IPS DF 6.9 (cell line): ENCODE data around the gene GABRG2.

ENCODE experiments used
- DNase-seq: peaks from one replicate; pipeline ENCODE4 v3.0.0-alpha.2; 2013; ENCODE audit warnings: low read depth, low spot score
- H3K27ac ChIP-seq: one replicate; pipeline ENCODE4 v1.5.1; 2013; ENCODE audit warnings: low read length, control low read depth
- H3K27me3 ChIP-seq: 2 replicates; pipeline ENCODE4 v1.6.1; 2013; ENCODE audit warnings: mild to moderate bottlenecking, low read length; ENCODE audit not compliant: control insufficient read depth, insufficient read depth
- H3K36me3 ChIP-seq: 2 replicates; pipeline ENCODE4 v1.6.1; 2013; ENCODE audit warnings: low read length; ENCODE audit not compliant: control insufficient read depth, insufficient read depth
- H3K4me1 ChIP-seq: 2 replicates; pipeline ENCODE4 v1.6.1; 2013; ENCODE audit warnings: low read length; ENCODE audit not compliant: control insufficient read depth, insufficient read depth
- H3K4me3 ChIP-seq: 2 replicates; pipeline ENCODE4 v1.5.1; 2013; ENCODE audit warnings: mild to moderate bottlenecking, low read length
- H3K9me3 ChIP-seq: 2 replicates; pipeline ENCODE4 v1.6.1; 2013; ENCODE audit warnings: low read length, inconsistent platforms; ENCODE audit not compliant: control insufficient read depth, insufficient read depth
- WGBS: extraction: QIAGEN DNeasy Blood & Tissue Kit; methylation state at CpG from one replicate; pipeline ENCODE4 v1.1.7; 2013; ENCODE audit warnings: mixed read lengths, missing lambda C conversion rate; ENCODE audit not compliant: insufficient read length, insufficient coverage; 5-methylcytosine and 5-hydroxymethylcytosine counted together

The GABRG2 gene

GRCh38 chr5:162091336-162091735 lies 23.8 kb downstream of the GABRG2 start:
- H3K4me1 ChIP-seq, result no peaks in the 10 kb centered on the region
- DNase-seq, result no peak
- WGBS, result no CpG with 5 or more reads among the region's 2 CpGs
- H3K36me3 ChIP-seq, result no peaks in the 10 kb centered on the region
- H3K27ac ChIP-seq, result no peak overlapping the region
- H3K4me3 ChIP-seq, result no peak overlapping the region
- no peaks in the 10 kb centered on the region for H3K27me3 ChIP-seq
- no peaks in the 10 kb centered on the region for H3K9me3 ChIP-seq

- Histone ChIP-seq H3K9me3 (no peaks in the 10 kb centered on the region), H3K4me1 (no peaks in the 10 kb centered on the region), H3K27me3 (no peaks in the 10 kb centered on the region), H3K27ac (no peak overlapping the region), H3K36me3 (no peaks in the 10 kb centered on the region), H3K4me3 (no peak overlapping the region)
- peak; percentile 1 for DNase-seq
- no CpG with 5 or more reads among the region's 2 CpGs for WGBS
These were observed 28.9 kb downstream of the GABRG2 start for GRCh38 chr5:162096448-162096847.

GRCh38 chr5:162107591-162107990 lies 40.0 kb downstream of the GABRG2 start:
- Histone ChIP-seq H3K4me3 (no peak overlapping the region), H3K9me3 (no peaks in the 10 kb centered on the region), H3K27ac (no peak overlapping the region), H3K27me3 (no peaks in the 10 kb centered on the region), H3K36me3 (no peaks in the 10 kb centered on the region), H3K4me1 (no peaks in the 10 kb centered on the region)
- DNase-seq, result no peak
- no CpG with 5 or more reads among the region's 2 CpGs for WGBS

- H3K27ac ChIP-seq, result no peak overlapping the region
- H3K27me3 ChIP-seq, result no peaks in the 10 kb centered on the region
- no peaks in the 10 kb centered on the region for H3K9me3 ChIP-seq
- no peak for DNase-seq
- no CpG with 5 or more reads among the region's 3 CpGs for WGBS
- no peak overlapping the region for H3K4me3 ChIP-seq
- H3K36me3 ChIP-seq, result no peaks in the 10 kb centered on the region
- no peaks in the 10 kb centered on the region for H3K4me1 ChIP-seq
These were observed 52.2 kb downstream of the GABRG2 start for GRCh38 chr5:162119801-162120200.

GRCh38 chr5:162128117-162128516 lies 60.5 kb downstream of the GABRG2 start:
- no peaks in the 10 kb centered on the region for H3K36me3 ChIP-seq
- H3K27me3 ChIP-seq, result no peaks in the 10 kb centered on the region
- H3K27ac ChIP-seq, result no peak overlapping the region
- peak; percentile 64 for DNase-seq
- no CpG with 5 or more reads among the region's 2 CpGs for WGBS
- H3K4me1 ChIP-seq, result peaks cover 4% of the 10 kb centered on the region; the same call in 1 of the 2 replicates
- no peaks in the 10 kb centered on the region for H3K9me3 ChIP-seq
- no peak overlapping the region for H3K4me3 ChIP-seq

- Histone ChIP-seq H3K27me3 (no peaks in the 10 kb centered on the region), H3K4me3 (no peak overlapping the region), H3K4me1 (peaks cover 2% of the 10 kb centered on the region; the same call in 1 of the 2 replicates), H3K9me3 (no peaks in the 10 kb centered on the region), H3K36me3 (no peaks in the 10 kb centered on the region), H3K27ac (no peak overlapping the region)
- no peak for DNase-seq
These were observed 64.8 kb downstream of the GABRG2 start for GRCh38 chr5:162132348-162132747.

GRCh38 chr5:162139190-162139589 lies 71.6 kb downstream of the GABRG2 start:
- WGBS, result no CpG with 5 or more reads among the region's 3 CpGs
- H3K36me3 ChIP-seq, result no peaks in the 10 kb centered on the region
- H3K9me3 ChIP-seq, result no peaks in the 10 kb centered on the region
- no peak for DNase-seq
- H3K4me3 ChIP-seq, result no peak overlapping the region
- no peaks in the 10 kb centered on the region for H3K4me1 ChIP-seq
- no peaks in the 10 kb centered on the region for H3K27me3 ChIP-seq
- no peak overlapping the region for H3K27ac ChIP-seq

GRCh38 chr5:162154242-162154641 lies 86.7 kb downstream of the GABRG2 start:
- no peak for DNase-seq
- WGBS, result no CpG with 5 or more reads among the region's 1 CpG
- Histone ChIP-seq H3K36me3 (no peaks in the 10 kb centered on the region), H3K27me3 (no peaks in the 10 kb centered on the region), H3K9me3 (no peaks in the 10 kb centered on the region), H3K4me3 (no peak overlapping the region), H3K27ac (no peak overlapping the region), H3K4me1 (no peaks in the 10 kb centered on the region)

- H3K27me3 ChIP-seq, result no peaks in the 10 kb centered on the region
- DNase-seq, result no peak
- no peak overlapping the region for H3K4me3 ChIP-seq
- H3K9me3 ChIP-seq, result no peaks in the 10 kb centered on the region
- H3K27ac ChIP-seq, result no peak overlapping the region
- no peaks in the 10 kb centered on the region for H3K4me1 ChIP-seq
- no peaks in the 10 kb centered on the region for H3K36me3 ChIP-seq
- no CpG with 5 or more reads among the region's 2 CpGs for WGBS
These were observed 92.8 kb downstream of the GABRG2 start for GRCh38 chr5:162160401-162160800.

GRCh38 chr5:162163663-162164062 lies 96.1 kb downstream of the GABRG2 start:
- no peaks in the 10 kb centered on the region for H3K9me3 ChIP-seq
- no peaks in the 10 kb centered on the region for H3K36me3 ChIP-seq
- H3K27ac ChIP-seq, result no peak overlapping the region
- no peaks in the 10 kb centered on the region for H3K4me1 ChIP-seq
- WGBS, result no CpG with 5 or more reads among the region's 6 CpGs
- no peaks in the 10 kb centered on the region for H3K27me3 ChIP-seq
- DNase-seq, result no peak
- no peak overlapping the region for H3K4me3 ChIP-seq

GRCh38 chr5:162174358-162174974 lies 106.9 kb downstream of the GABRG2 start:
- H3K9me3 ChIP-seq, result no peaks in the 10 kb centered on the region
- no CpG with 5 or more reads among the region's 6 CpGs for WGBS
- no peak overlapping the region for H3K27ac ChIP-seq
- H3K4me3 ChIP-seq, result no peak overlapping the region
- H3K27me3 ChIP-seq, result no peaks in the 10 kb centered on the region
- no peak for DNase-seq
- no peaks in the 10 kb centered on the region for H3K4me1 ChIP-seq
- H3K36me3 ChIP-seq, result no peaks in the 10 kb centered on the region
